Gastrocnemius medialis (tissue), 4 donors: ENCODE data around the gene WFS1. TPM values are rescaled to one million over a fixed set of nuclear protein-coding genes. Genes with fewer than 3 reads are reported as not detected.

Source experiments
- ATAC-seq, 2 donors: fragments of 150-250 bp; one replicate each; pipeline ENCODE4 v1.9.1; 2016
- DNase-seq, 2 donors: peaks; one replicate each; pipeline ENCODE4 v3.0.0-alpha.2; 2019
- H3K27ac ChIP-seq, 4 donors: fragments of 200-600 bp; sonication (generic); 1 replicate in 1 of 4; 2 replicates in 3 of 4; pipeline ENCODE4 v1.5.1; 2016 to 2018; ENCODE audit warnings: mild to moderate bottlenecking in 2 of 4, moderate library complexity in 1 of 4
- H3K27me3 ChIP-seq, 3 donors: fragments of 200-600 bp; sonication (generic) in 2 of 3; 1 replicate in 1 of 3; 2 replicates in 2 of 3; pipeline versions ENCODE4 v1.5.1 to v1.6.0; 2016 to 2019; ENCODE audit warnings: mild to moderate bottlenecking in 1 of 3, moderate library complexity in 1 of 3
- H3K36me3 ChIP-seq, 2 donors: fragments of 200-600 bp; sonication (generic) in 1 of 2; one replicate each; pipeline ENCODE4 v1.5.1; 2017 to 2018
- H3K4me1 ChIP-seq, 2 donors: fragments of 200-600 bp; sonication (generic) in 1 of 2; one replicate each; pipeline ENCODE4 v1.5.1; 2016 to 2017; ENCODE audit warnings: mild to moderate bottlenecking in 2 of 2
- H3K4me3 ChIP-seq, 4 donors: fragments of 200-600 bp; sonication (generic) in 3 of 4; 1 replicate in 1 of 4; 2 replicates in 3 of 4; pipeline ENCODE4 v1.5.1; 2016 to 2019; ENCODE audit warnings: mild to moderate bottlenecking in 2 of 4
- H3K9me3 ChIP-seq, 3 donors: fragments of 200-600 bp; sonication (generic) in 2 of 3; 1 replicate in 1 of 3; 2 replicates in 2 of 3; pipeline ENCODE4 v1.5.1; 2016 to 2019
- CTCF ChIP-seq, 5 experiments: fragments of 450-650 bp in 3 of 5; fragments of 200-600 bp in 2 of 5; sonication (generic) in 2 of 5; IDR thresholded peaks in 4 of 5; conservative IDR thresholded peaks in 1 of 5; 1 replicate in 4 of 5; 2 replicates in 1 of 5; pipeline ENCODE4 v1.5.1; 2016 to 2019; ENCODE audit warnings: antibody characterized with exemption in 5 of 5, mild to moderate bottlenecking in 3 of 5, moderate library complexity in 3 of 5
- POLR2A ChIP-seq, 2 donors: fragments of 450-650 bp; IDR thresholded peaks; one replicate each; pipeline ENCODE4 v1.6.1; 2017; ENCODE audit warnings: antibody characterized with exemption in 2 of 2, mild to moderate bottlenecking in 2 of 2, moderate library complexity in 2 of 2
- in situ Hi-C, 4 donors: fragments of 200-750 bp; cut with MboI; loops; one replicate each; pipeline versions ENCODE4 v1.15.0 to v1.8.0; 2017; ENCODE audit warnings: low sequenced_read_pairs in 4 of 4
- intact Hi-C: fragments of 100-400 bp; cut with DNase I; formaldehyde crosslinking; loops from one replicate; pipeline ENCODE4 v1.15.1; 2023; ENCODE audit warnings: low total_unique reads
- total RNA-seq, 4 donors: library from RNA; depleted of rRNA; stranded (reverse); fragments of >200 nt; gene quantifications; one replicate each; pipeline versions ENCODE4 v1.1.0 to v1.2.3, GENCODE V29; 2016

WFS1 gene
- total RNA-seq, 4 donors from 2014 or later: 13.6 to 23.7 (median 15.6) TPM

DNA sequence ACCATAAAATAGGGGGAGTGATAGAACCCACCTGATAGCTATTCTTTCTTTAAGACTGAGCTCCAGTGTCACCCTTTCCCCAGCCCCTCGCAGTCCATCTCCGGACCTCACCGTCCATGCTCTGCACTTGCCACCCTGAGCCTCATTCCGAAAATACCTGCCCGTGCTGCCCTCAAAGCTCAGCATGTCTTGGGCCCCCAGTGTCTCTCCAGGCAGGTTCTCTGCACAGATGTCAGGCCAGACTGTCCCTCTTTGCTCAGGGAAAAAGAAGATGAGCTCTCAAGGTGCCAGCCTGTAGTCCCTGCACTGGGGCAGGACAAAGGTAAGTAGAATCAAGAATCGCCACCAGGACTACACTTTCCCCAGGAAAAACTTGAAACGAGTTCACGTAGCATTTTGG, 9.8 kb upstream of the WFS1 start:
- no peak for DNase-seq
- in situ Hi-C loops: no loop called here

DNA sequence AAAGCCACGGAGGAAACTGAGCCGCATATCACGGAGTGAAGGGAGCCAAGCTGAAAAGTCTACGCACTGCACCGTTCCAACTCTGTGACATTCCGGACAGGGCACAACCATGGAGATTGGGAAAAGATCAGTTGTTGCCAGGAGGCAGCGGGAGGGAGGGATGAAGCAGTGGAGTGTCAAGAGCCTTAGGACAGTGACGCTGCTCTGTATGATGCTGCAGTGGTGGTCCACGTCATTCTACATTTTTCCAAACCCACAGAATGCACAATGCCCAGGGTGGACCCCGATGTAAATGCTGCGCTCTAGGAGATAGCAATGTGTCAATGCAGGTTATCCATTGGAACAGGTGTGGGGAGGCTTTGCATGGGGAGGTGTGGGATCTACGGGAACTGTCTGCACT, 7.5 kb upstream of the WFS1 start:
- H3K4me1 ChIP-seq: no peaks in the 10 kb centered on the region
- no peak for DNase-seq
- TF ChIP-seq POLR2A (IDR thresholded peaks at IDR 0.05) (no peak), CTCF (IDR thresholded peaks at IDR 0.05 in 4 of 5, conservative IDR thresholded peaks at IDR 0.05 in 1 of 5) (no peak)
- H3K9me3 ChIP-seq: no peaks in the 10 kb centered on the region
- in situ Hi-C loops: no loop called here
- H3K4me3 ChIP-seq: no peak overlapping the region
- ATAC-seq: no peak
- no peaks in the 10 kb centered on the region for H3K36me3 ChIP-seq
- peaks cover 0 to 9% (median 0%) of the 10 kb centered on the region in 3 donors for H3K27me3 ChIP-seq
- intact Hi-C loops: loop anchor here (10.0 kb wide), 1 partner anchor 843 kb away; no protein-coding TSS in a partner anchor
- H3K27ac ChIP-seq: no peak overlapping the region

More for the DNA sequence above, 9.8 kb upstream of the WFS1 start:
- no peaks in the 10 kb centered on the region for H3K9me3 ChIP-seq
- no peak overlapping the region for H3K27ac ChIP-seq
- H3K36me3 ChIP-seq: no peaks in the 10 kb centered on the region
- intact Hi-C loops: loop anchor here (10.0 kb wide), 1 partner anchor 845 kb away; no protein-coding TSS in a partner anchor
- H3K4me1 ChIP-seq: no peaks in the 10 kb centered on the region
- no peak overlapping the region for H3K4me3 ChIP-seq
- TF ChIP-seq POLR2A (IDR thresholded peaks at IDR 0.05) (no peak), CTCF (IDR thresholded peaks at IDR 0.05 in 4 of 5, conservative IDR thresholded peaks at IDR 0.05 in 1 of 5) (no peak)
- H3K27me3 ChIP-seq: peaks cover 0 to 9% (median 0%) of the 10 kb centered on the region in 3 donors
- no peak for ATAC-seq

- H3K36me3 ChIP-seq: no peaks in the 10 kb centered on the region
- DNase-seq (no peak), ATAC-seq (no peak)
- H3K27me3 ChIP-seq: peaks cover 0 to 9% (median 0%) of the 10 kb centered on the region in 3 donors
- H3K4me3 ChIP-seq: no peak overlapping the region
- intact Hi-C loops: loop anchor here (10.0 kb wide), 1 partner anchor 842 kb away; no protein-coding TSS in a partner anchor
- no peaks in the 10 kb centered on the region for H3K4me1 ChIP-seq
- no peaks in the 10 kb centered on the region for H3K9me3 ChIP-seq
- no peak overlapping the region for H3K27ac ChIP-seq
- in situ Hi-C loops: no loop called here
- no peak for TF ChIP-seq POLR2A (IDR thresholded peaks at IDR 0.05)
- no peak for TF ChIP-seq CTCF (IDR thresholded peaks at IDR 0.05 in 4 of 5, conservative IDR thresholded peaks at IDR 0.05 in 1 of 5)
These were observed 6.7 kb upstream of the WFS1 start for GRCh38 chr4:6262847-6263487.

GRCh38 chr4:6263526-6264224, 6.0 kb upstream of the WFS1 start:
- no peaks in the 10 kb centered on the region for H3K4me1 ChIP-seq
- intact Hi-C loops: loop anchor here (10.0 kb wide), 1 partner anchor 841 kb away; no protein-coding TSS in a partner anchor
- H3K27ac ChIP-seq: no peak overlapping the region
- DNase-seq (no peak), ATAC-seq (no peak)
- in situ Hi-C loops: no loop called here
- no peaks in the 10 kb centered on the region for H3K9me3 ChIP-seq
- TF ChIP-seq POLR2A (IDR thresholded peaks at IDR 0.05) (no peak), CTCF (IDR thresholded peaks at IDR 0.05 in 4 of 5, conservative IDR thresholded peaks at IDR 0.05 in 1 of 5) (no peak)
- H3K27me3 ChIP-seq: peaks cover 0 to 9% (median 0%) of the 10 kb centered on the region in 3 donors
- no peaks in the 10 kb centered on the region for H3K36me3 ChIP-seq
- H3K4me3 ChIP-seq: no peak overlapping the region
